Measurements from ENCODE around the gene RALGPS1. TPM values are rescaled to one million over a fixed set of nuclear protein-coding genes. Genes with fewer than 3 reads are reported as not detected.

The RALGPS1 gene, protein sequence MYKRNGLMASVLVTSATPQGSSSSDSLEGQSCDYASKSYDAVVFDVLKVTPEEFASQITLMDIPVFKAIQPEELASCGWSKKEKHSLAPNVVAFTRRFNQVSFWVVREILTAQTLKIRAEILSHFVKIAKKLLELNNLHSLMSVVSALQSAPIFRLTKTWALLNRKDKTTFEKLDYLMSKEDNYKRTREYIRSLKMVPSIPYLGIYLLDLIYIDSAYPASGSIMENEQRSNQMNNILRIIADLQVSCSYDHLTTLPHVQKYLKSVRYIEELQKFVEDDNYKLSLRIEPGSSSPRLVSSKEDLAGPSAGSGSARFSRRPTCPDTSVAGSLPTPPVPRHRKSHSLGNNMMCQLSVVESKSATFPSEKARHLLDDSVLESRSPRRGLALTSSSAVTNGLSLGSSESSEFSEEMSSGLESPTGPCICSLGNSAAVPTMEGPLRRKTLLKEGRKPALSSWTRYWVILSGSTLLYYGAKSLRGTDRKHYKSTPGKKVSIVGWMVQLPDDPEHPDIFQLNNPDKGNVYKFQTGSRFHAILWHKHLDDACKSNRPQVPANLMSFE
- 10 to 100 TPM; 34.4 to 66.9 TPM for total RNA-seq
- 10 to 100 TPM; 79.6 to 80.9 TPM for polyA plus RNA-seq (ENCODE audit: insufficient read length in 2 of 2)
- long read RNA-seq, donor 1, full-length matches to known transcripts, result 1 of 1 reads
- long read RNA-seq, donor 1, partial matches to known transcripts, result 0 of 1 reads
- long read RNA-seq, donor 1, other reads (novel, unspliced or antisense), result 0 of 1 reads
- long read RNA-seq, donor 2, full-length matches to known transcripts, result 2 of 2 reads
- long read RNA-seq, donor 2, partial matches to known transcripts, result 0 of 2 reads
- long read RNA-seq, donor 2, other reads (novel, unspliced or antisense), result 0 of 2 reads
- long read RNA-seq, donor 3, result 0 reads
- long read RNA-seq, donor 4, partial matches to known transcripts, result 12 of 12 reads
- long read RNA-seq, donor 4, other reads (novel, unspliced or antisense), result 0 of 12 reads

DNA sequence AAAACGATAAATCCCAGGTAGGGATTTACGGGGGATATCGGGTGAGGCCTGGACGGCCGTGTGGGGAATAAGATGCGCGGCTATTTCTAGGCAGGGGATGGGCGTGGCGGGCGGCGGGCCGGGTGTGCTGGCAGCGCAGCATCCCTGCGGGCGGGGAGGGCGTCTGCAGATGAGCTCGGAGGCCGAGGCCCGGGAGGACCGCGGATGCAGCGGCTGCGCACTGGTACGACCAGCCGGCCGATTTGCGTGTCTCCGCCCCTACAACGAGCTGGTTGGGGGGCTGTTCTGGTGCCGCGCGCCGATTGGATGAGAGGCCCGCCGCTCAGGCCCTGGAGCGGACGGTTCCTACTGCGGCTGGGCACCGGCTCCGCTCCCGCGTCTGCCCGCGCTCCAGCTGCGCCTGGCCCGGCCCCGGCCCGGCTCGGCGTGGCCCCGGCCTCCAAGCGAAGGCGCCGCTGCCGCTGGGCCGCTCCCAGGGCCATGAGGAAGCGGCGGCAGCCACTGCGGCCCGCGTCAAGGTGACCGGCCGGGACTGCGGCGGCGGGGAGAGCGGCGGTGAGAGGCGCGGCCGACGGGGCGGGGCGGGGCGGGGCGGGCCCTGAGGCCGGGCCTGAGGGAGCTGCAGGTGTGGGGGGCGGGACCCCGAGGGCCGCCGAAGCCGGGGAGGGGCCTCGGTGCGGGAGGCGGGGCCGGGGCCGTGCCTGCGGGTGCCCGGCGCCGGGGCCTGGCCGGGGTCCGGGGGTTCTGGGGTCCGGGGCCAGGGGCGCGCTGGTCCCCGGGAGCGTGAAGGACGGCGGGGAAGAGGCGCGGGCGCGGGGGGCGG is at the start of gene RALGPS1:
Gene RALGPS1 (plus strand): TSS at position 325 of the 823 bp plus-strand sequence. CDS start 47,508 bp downstream, outside the sequence.
- Histone ChIP-seq H3K4me1 (ENCODE audit: control insufficient read depth, insufficient read depth, low read length) (peaks cover 20% of the 10 kb centered on the region), H3K9me3 (ENCODE audit: control insufficient read depth, insufficient read depth, low read length) (no peaks in the 10 kb centered on the region), H3K4me3 (ENCODE audit: low read depth, low read length) (peak within 1 kb of the TSS; percentile 50), H3K27me3 (ENCODE audit: control insufficient read depth, insufficient read depth, low read length) (no peaks in the 10 kb centered on the region), H3K36me3 (ENCODE audit: control insufficient read depth, insufficient read depth, low read length) (no peaks in the 10 kb centered on the region), H3K27ac (ENCODE audit: low read depth, low read length) (no peak within 1 kb of the TSS)
- peak; percentile 67 to 98 (median 88) for DNase-seq (ENCODE audit: low read depth in 4 of 6, low spot score in 6 of 6)
- WGBS (ENCODE audit: insufficient coverage), result under 1% methylated on average over 89 of the region's 105 CpGs

DNA sequence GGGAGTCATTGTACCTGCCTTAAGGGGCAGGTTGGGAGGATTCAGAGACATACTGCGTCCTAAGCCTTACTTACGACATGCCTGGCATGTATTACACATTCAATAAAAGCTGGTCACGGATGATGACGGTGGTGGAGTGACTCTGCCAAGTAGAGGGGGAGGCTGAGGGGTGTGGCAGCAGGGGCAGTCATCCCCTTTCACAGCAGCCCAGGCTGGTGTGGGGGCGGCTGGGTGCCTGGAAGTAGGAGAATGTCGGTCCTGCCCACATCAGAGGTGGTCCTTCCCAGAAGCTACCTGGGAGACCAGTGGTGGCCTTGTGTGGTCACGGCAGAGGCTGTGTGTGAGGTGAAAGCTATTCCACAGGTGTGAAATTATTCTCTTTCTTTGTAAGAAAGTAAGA is 45.2 kb upstream of the RALGPS1 start:
- Histone ChIP-seq H3K4me3 (ENCODE audit: low read depth, low read length) (no peak overlapping the region), H3K27me3 (ENCODE audit: control insufficient read depth, insufficient read depth, low read length) (no peaks in the 10 kb centered on the region), H3K9me3 (ENCODE audit: control insufficient read depth, insufficient read depth, low read length) (no peaks in the 10 kb centered on the region), H3K27ac (ENCODE audit: low read depth, low read length) (no peak overlapping the region), H3K4me1 (ENCODE audit: control insufficient read depth, insufficient read depth, low read length) (peaks cover 16% of the 10 kb centered on the region), H3K36me3 (ENCODE audit: control insufficient read depth, insufficient read depth, low read length) (peaks cover 7% of the 10 kb centered on the region)
- no peak for DNase-seq (ENCODE audit: low read depth in 4 of 6, low spot score in 6 of 6)
- WGBS (ENCODE audit: insufficient coverage), result 77% methylated on average over 7 of the region's 7 CpGs

DNA sequence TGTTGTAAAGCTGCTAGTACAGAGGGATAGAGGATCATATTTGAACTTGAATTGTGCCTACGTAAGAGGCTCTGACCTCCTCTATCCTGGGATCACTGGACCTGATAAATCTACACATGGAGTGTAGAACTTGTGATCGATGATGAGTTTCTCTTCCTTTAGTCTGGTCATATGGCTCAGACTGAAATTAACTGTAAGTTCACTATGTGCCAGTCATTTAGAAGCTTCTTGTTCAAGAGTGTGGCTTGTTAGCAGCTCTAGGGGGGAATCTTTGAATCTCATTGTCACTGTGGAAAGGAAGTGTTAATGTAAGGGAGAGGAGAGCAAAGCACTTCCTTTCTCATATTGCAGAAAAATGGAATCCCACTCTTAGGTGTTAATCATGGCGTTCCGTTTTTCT is 42.1 kb upstream of the RALGPS1 start:
- H3K27ac ChIP-seq (ENCODE audit: low read depth, low read length), result no peak overlapping the region
- peaks cover 16% of the 10 kb centered on the region for H3K4me1 ChIP-seq (ENCODE audit: control insufficient read depth, insufficient read depth, low read length)
- no peaks in the 10 kb centered on the region for H3K9me3 ChIP-seq (ENCODE audit: control insufficient read depth, insufficient read depth, low read length)
- DNase-seq (ENCODE audit: low read depth in 4 of 6, low spot score in 6 of 6), result no peak
- WGBS (ENCODE audit: insufficient coverage), result 90% methylated on average over 2 of the region's 4 CpGs
- no peaks in the 10 kb centered on the region for H3K27me3 ChIP-seq (ENCODE audit: control insufficient read depth, insufficient read depth, low read length)
- H3K4me3 ChIP-seq (ENCODE audit: low read depth, low read length), result no peak overlapping the region
- H3K36me3 ChIP-seq (ENCODE audit: control insufficient read depth, insufficient read depth, low read length), result no peaks in the 10 kb centered on the region

DNA sequence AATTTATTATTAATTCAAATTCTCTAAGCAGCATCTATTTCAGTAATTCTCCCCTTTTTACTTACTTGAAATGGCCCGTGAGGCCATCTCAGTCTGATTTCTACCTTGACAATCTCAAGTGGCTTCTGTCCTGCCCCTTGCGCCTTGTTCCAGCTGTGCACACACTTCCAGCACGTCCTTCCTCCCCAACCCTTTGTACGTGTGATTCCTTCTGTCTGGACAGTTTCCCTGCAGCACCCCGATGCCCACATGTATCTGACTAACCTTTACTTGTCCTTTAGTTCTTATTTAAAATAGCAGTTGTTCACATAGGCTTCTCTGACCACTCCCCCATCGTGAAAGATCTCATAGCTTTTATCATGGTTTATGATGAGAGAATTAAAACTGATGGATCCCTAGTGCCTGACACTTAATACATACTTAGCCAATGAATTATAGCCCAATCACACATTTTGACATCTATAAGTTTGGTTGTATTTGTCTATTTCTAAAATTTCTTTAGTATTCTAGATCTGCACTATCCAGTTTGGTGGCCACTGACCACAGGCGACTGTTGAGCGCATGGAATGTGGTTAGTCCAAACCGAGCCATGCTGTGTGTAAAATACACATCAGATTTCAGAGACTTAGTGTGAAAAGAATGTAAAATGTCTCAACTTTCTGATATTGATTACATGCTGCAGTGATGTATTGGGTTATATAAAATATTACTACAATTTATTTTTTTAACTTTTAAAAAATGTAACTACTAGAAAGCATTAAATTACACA is 39.9 kb upstream of the RALGPS1 start:
- Histone ChIP-seq H3K9me3 (ENCODE audit: control insufficient read depth, insufficient read depth, low read length) (no peaks in the 10 kb centered on the region), H3K27me3 (ENCODE audit: control insufficient read depth, insufficient read depth, low read length) (no peaks in the 10 kb centered on the region), H3K36me3 (ENCODE audit: control insufficient read depth, insufficient read depth, low read length) (peaks cover under 1% of the 10 kb centered on the region), H3K27ac (ENCODE audit: low read depth, low read length) (no peak overlapping the region), H3K4me3 (ENCODE audit: low read depth, low read length) (no peak overlapping the region), H3K4me1 (ENCODE audit: control insufficient read depth, insufficient read depth, low read length) (peaks cover under 1% of the 10 kb centered on the region)
- WGBS (ENCODE audit: insufficient coverage), result 74% methylated on average over 4 of the region's 9 CpGs
- DNase-seq (ENCODE audit: low read depth in 4 of 6, low spot score in 6 of 6), result no peak

DNA sequence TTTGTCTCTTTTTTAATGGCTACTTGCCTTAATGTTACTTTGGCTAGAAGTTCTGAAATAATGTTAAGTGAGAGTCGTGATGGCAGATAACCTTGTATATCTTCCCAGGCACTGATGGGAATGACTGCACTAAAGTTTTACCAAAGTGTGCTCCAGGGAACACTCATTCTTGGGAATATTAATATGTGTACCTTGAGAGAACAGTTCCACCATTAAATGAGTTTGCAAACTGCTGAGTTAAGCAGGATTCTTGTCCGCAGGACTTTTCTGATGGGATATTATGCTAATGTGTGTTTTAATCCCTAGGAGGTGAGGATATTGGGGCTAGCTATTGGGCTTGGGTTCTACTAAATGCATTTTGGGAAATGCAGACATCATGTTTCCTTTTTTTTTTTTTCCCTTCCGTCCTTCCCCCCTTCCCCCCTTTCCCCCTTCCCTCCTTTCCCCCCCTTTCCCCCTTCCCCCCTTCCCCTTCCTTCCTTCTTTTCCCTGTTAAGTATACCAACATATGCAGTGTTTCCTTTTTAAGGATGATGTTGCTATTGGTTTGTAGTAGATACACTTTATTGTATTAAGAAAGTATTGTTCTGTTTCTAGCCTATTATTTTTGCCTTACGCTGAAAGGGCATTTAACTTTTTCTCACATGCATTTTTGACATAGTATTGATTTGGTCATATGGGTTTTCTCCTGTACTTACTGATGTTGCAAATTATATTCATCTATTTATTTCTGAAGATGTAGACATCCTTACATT is 38.6 kb upstream of the RALGPS1 start:
- WGBS (ENCODE audit: insufficient coverage), result no CpG with 5 or more reads among the region's 4 CpGs

DNA sequence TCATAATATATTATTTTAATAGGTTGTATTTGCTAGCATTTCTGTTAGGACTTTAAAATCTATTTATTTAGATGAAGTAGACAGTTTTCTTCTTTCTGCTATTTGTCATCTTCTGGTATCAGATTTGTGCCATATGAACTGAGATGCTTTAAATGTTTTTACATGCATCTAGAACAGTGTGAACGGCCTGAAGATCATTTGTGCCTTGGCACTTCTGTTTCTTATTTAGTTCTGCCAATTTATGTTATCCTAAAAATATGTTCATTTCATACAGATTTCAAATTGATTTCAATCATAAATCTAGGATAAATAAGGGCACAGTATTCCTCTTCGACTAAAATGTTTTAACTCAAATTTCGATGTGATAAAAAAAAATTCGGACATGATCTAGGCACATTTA is 38.1 kb upstream of the RALGPS1 start:
- no peak overlapping the region for H3K4me3 ChIP-seq (ENCODE audit: low read depth, low read length)
- H3K36me3 ChIP-seq (ENCODE audit: control insufficient read depth, insufficient read depth, low read length), result peaks cover 8% of the 10 kb centered on the region
- H3K9me3 ChIP-seq (ENCODE audit: control insufficient read depth, insufficient read depth, low read length), result no peaks in the 10 kb centered on the region
- DNase-seq (ENCODE audit: low read depth in 4 of 6, low spot score in 6 of 6), result peak in 1 of 6 donors; percentile 45
- H3K27ac ChIP-seq (ENCODE audit: low read depth, low read length), result no peak overlapping the region
- peaks cover 11% of the 10 kb centered on the region for H3K4me1 ChIP-seq (ENCODE audit: control insufficient read depth, insufficient read depth, low read length)
- no CpG with 5 or more reads among the region's 4 CpGs for WGBS (ENCODE audit: insufficient coverage)
- H3K27me3 ChIP-seq (ENCODE audit: control insufficient read depth, insufficient read depth, low read length), result no peaks in the 10 kb centered on the region

More for the DNA sequence above, 38.6 kb upstream of the RALGPS1 start:
- Histone ChIP-seq H3K27ac (ENCODE audit: low read depth, low read length) (no peak overlapping the region), H3K4me3 (ENCODE audit: low read depth, low read length) (no peak overlapping the region), H3K4me1 (ENCODE audit: control insufficient read depth, insufficient read depth, low read length) (peaks cover 11% of the 10 kb centered on the region), H3K9me3 (ENCODE audit: control insufficient read depth, insufficient read depth, low read length) (no peaks in the 10 kb centered on the region), H3K27me3 (ENCODE audit: control insufficient read depth, insufficient read depth, low read length) (no peaks in the 10 kb centered on the region), H3K36me3 (ENCODE audit: control insufficient read depth, insufficient read depth, low read length) (peaks cover 8% of the 10 kb centered on the region)
- no peak for DNase-seq (ENCODE audit: low read depth in 4 of 6, low spot score in 6 of 6)

DNA sequence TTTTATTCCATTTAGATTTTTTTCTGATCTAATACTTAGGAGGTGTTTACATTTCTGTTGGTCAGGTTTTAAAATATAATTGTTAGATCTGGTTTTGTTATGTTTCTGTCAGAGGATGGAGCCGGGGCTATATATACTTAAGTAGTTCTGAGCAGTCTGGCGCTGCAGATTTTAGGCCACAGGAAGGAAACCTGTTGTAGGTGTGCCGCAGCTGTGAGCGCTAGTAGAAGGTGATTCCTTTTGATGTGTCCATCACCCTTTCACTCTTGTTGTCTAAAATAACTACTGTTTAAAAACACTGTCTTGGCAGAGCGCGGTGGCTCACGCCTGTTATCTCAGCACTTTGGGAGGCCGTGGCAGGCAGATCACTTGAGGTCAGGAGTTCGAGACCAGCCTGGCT is 37.2 kb upstream of the RALGPS1 start:
- WGBS (ENCODE audit: insufficient coverage), result 93% methylated on average over 6 of the region's 9 CpGs

DNA sequence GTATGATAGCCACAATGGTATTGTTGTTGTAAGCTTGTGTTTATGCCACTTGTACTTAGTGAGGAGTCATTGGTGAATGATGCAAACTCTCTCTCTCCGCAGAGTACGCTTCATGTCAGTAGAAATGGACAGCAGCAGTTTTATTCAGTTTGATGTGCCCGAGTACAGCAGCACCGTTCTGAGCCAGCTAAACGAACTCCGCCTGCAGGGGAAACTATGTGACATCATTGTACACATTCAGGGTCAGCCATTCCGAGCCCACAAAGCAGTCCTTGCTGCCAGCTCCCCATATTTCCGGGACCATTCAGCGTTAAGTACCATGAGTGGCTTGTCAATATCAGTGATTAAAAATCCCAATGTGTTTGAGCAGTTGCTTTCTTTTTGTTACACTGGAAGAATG is 35.3 kb upstream of the RALGPS1 start:
- DNase-seq (ENCODE audit: low read depth in 4 of 6, low spot score in 6 of 6), result no peak
- 86% methylated on average over 8 of the region's 9 CpGs for WGBS (ENCODE audit: insufficient coverage)
- Histone ChIP-seq H3K4me3 (ENCODE audit: low read depth, low read length) (no peak overlapping the region), H3K36me3 (ENCODE audit: control insufficient read depth, insufficient read depth, low read length) (peaks cover 8% of the 10 kb centered on the region), H3K27me3 (ENCODE audit: control insufficient read depth, insufficient read depth, low read length) (no peaks in the 10 kb centered on the region), H3K9me3 (ENCODE audit: control insufficient read depth, insufficient read depth, low read length) (no peaks in the 10 kb centered on the region), H3K27ac (ENCODE audit: low read depth, low read length) (no peak overlapping the region), H3K4me1 (ENCODE audit: control insufficient read depth, insufficient read depth, low read length) (peaks cover 25% of the 10 kb centered on the region)

More for the DNA sequence above, 37.2 kb upstream of the RALGPS1 start:
- H3K9me3 ChIP-seq (ENCODE audit: control insufficient read depth, insufficient read depth, low read length), result no peaks in the 10 kb centered on the region
- H3K4me3 ChIP-seq (ENCODE audit: low read depth, low read length), result no peak overlapping the region
- peaks cover 8% of the 10 kb centered on the region for H3K36me3 ChIP-seq (ENCODE audit: control insufficient read depth, insufficient read depth, low read length)
- DNase-seq (ENCODE audit: low read depth in 4 of 6, low spot score in 6 of 6), result no peak
- no peak overlapping the region for H3K27ac ChIP-seq (ENCODE audit: low read depth, low read length)
- no peaks in the 10 kb centered on the region for H3K27me3 ChIP-seq (ENCODE audit: control insufficient read depth, insufficient read depth, low read length)
- H3K4me1 ChIP-seq (ENCODE audit: control insufficient read depth, insufficient read depth, low read length), result peaks cover 12% of the 10 kb centered on the region

Data from spinal cord (tissue), 10 donors.